K562 (cell line): ENCODE results near the gene RCOR3. TPM values are rescaled to one million over a fixed set of nuclear protein-coding genes. Genes with fewer than 3 reads are reported as not detected.

Source experiments
- ADNP ChIP-seq: fragments of 200-800 bp; sonication (Bioruptor generic); IDR thresholded peaks from 2 replicates; pipeline ENCODE4 v1.6.1; 2016; ENCODE audit warnings: missing genetic modification characterization, missing compliant biosample characterization
- ARNT ChIP-seq, 2 experiments: fragments of 450-650 bp; IDR thresholded peaks; 2 replicates each; pipeline ENCODE4 v1.6.1; 2016; ENCODE audit warnings: mild to moderate bottlenecking in 1 of 2
- DMBX1 ChIP-seq: fragments of 250-450 bp; sonication (Bioruptor Pico); IDR thresholded peaks from 2 replicates; pipeline ENCODE4 v1.8.0; 2022; ENCODE audit warnings: inconsistent platforms, mild to moderate bottlenecking, moderate library complexity, borderline replicate concordance
- FOS ChIP-seq: IDR thresholded peaks from 3 replicates; pipeline ENCODE4 v1.6.1; 2011; ENCODE audit not compliant: insufficient read length; ENCODE audit errors: extremely low read depth
- FOXA1 ChIP-seq: fragments of 450-650 bp; IDR thresholded peaks from 2 replicates; pipeline ENCODE4 v1.6.1; 2016; ENCODE audit warnings: mild to moderate bottlenecking, borderline replicate concordance
- HNRNPK ChIP-seq: fragments of 200-400 bp; formaldehyde crosslinking; IDR thresholded peaks from one replicate; pipeline ENCODE4 v1.6.1; 2018; ENCODE audit warnings: mild to moderate bottlenecking, low read depth, low read length; ENCODE audit not compliant: poor library complexity, severe bottlenecking
- ILK ChIP-seq: fragments of 450-650 bp; IDR thresholded peaks from 2 replicates; pipeline ENCODE4 v1.6.1; 2016; ENCODE audit warnings: missing genetic modification characterization, low read depth, mild to moderate bottlenecking, missing compliant biosample characterization, moderate library complexity, borderline replicate concordance
- NBN ChIP-seq: fragments of 450-650 bp; IDR thresholded peaks from 2 replicates; pipeline ENCODE4 v1.6.1; 2016; ENCODE audit warnings: low read depth, mild to moderate bottlenecking
- NCOA1 ChIP-seq: fragments of 450-650 bp; IDR thresholded peaks from 2 replicates; pipeline ENCODE4 v1.6.1; 2016; ENCODE audit warnings: low read depth
- NCOA6 ChIP-seq: fragments of 450-650 bp; IDR thresholded peaks from 2 replicates; pipeline ENCODE4 v1.6.1; 2017; ENCODE audit warnings: mild to moderate bottlenecking
- NELFE ChIP-seq: IDR thresholded peaks from 2 replicates; pipeline ENCODE4 v1.6.1; 2011; ENCODE audit warnings: mild to moderate bottlenecking; ENCODE audit not compliant: insufficient read depth, insufficient read length
- NR2C1 ChIP-seq, 2 experiments: fragments of 450-650 bp; IDR thresholded peaks; 2 replicates each; pipeline ENCODE4 v1.6.1; 2017; ENCODE audit warnings: mild to moderate bottlenecking in 2 of 2, antibody characterized with exemption in 1 of 2, inconsistent platforms in 1 of 2, missing compliant biosample characterization in 1 of 2, missing genetic modification characterization in 1 of 2
- PHF21A ChIP-seq: fragments of 450-650 bp; IDR thresholded peaks from 2 replicates; pipeline ENCODE4 v1.6.1; 2017; ENCODE audit warnings: low read depth, borderline replicate concordance
- RBM25 ChIP-seq: fragments of 200-400 bp; formaldehyde crosslinking; IDR thresholded peaks from 2 replicates; pipeline ENCODE4 v1.6.1; 2018; ENCODE audit warnings: low read length, low read depth, moderate library complexity; ENCODE audit not compliant: severe bottlenecking
- SMC3 ChIP-seq: conservative IDR thresholded peaks from 2 replicates; pipeline ENCODE4 v1.6.1; 2011; ENCODE audit warnings: low read depth, low read length, improper control_type of control experiment; ENCODE audit not compliant: insufficient read depth
- STAT5B ChIP-seq: fragments of 250-450 bp; sonication (Bioruptor Pico); IDR thresholded peaks from 2 replicates; pipeline ENCODE4 v1.8.0; 2021; ENCODE audit warnings: mild to moderate bottlenecking, inconsistent platforms
- TFAM ChIP-seq: fragments of 250-450 bp; sonication (Bioruptor Pico); conservative IDR thresholded peaks from 2 replicates; pipeline ENCODE4 v1.5.0; 2021; ENCODE audit warnings: mild to moderate bottlenecking, moderate library complexity
- ZNF408 ChIP-seq: fragments of 250-450 bp; sonication (Bioruptor Pico); IDR thresholded peaks from 2 replicates; pipeline ENCODE4 v1.4.0; 2020; ENCODE audit warnings: low read depth, mild to moderate bottlenecking, moderate library complexity
- ZNF644 ChIP-seq: fragments of 200-800 bp; sonication (Bioruptor generic); IDR thresholded peaks from 2 replicates; pipeline ENCODE4 v1.6.1; 2016; ENCODE audit warnings: low read depth, missing genetic modification characterization, missing compliant biosample characterization
- ZSCAN29 ChIP-seq: fragments of 450-650 bp; IDR thresholded peaks from 2 replicates; pipeline ENCODE4 v1.6.1; 2017
- polyA plus RNA-seq, 8 experiments: library from polyadenylated mRNA; depleted of rRNA in 4 of 8; stranded (reverse) in 5 of 8; unstranded in 3 of 8; fragments of >200 nt; fragmentation: Nextera tagmentation in 2 of 8; fragmentation: Illumina TruSeq in 1 of 8; extraction: Ambion mirVana in 2 of 8; extraction: Trizol in 1 of 8; gene quantifications; 2 replicates each; pipeline versions ENCODE4 v1.2.1 to v1.2.3, GENCODE V29; 2011 to 2014; ENCODE audit warnings: inconsistent platforms in 1 of 8, missing spikeins in 1 of 8
- total RNA-seq, 7 experiments: library from RNA; depleted of rRNA in 6 of 7; stranded (reverse); fragments of >200 nt in 6 of 7; fragmentation: Illumina TruSeq in 2 of 7; extraction: Trizol in 2 of 7; gene quantifications; 2 replicates each; pipeline versions ENCODE4 v1.2.1 to v1.2.3, GENCODE V29; 2011 to 2021; ENCODE audit warnings: low replicate concordance in 1 of 7
- TF ChIP-seq, protein P1 (sequence below), 2 experiments: fragments of 200-800 bp in 1 of 2; sonication (Bioruptor generic) in 1 of 2; sonication (generic) in 1 of 2; formaldehyde crosslinking in 1 of 2; IDR thresholded peaks in 1 of 2; conservative IDR thresholded peaks in 1 of 2; 2 replicates each; pipeline versions ENCODE4 v1.5.0 to v1.6.1; 2016 to 2020; ENCODE audit warnings: missing compliant biosample characterization in 1 of 2, missing genetic modification characterization in 1 of 2, missing genetic modification reagents in 1 of 2
- TF ChIP-seq, protein P2 (sequence below), 2 experiments: fragments of 450-650 bp in 1 of 2; sonication (generic) in 1 of 2; formaldehyde crosslinking; conservative IDR thresholded peaks; 2 replicates each; pipeline versions ENCODE4 v1.4.0 to v1.8.1; 2020 to 2022; ENCODE audit warnings: mild to moderate bottlenecking in 1 of 2, missing genetic modification reagents in 1 of 2
- TF ChIP-seq, protein P3 (sequence below): fragments of 450-650 bp; formaldehyde crosslinking; IDR thresholded peaks from 2 replicates; pipeline ENCODE4 v1.4.0; 2022; ENCODE audit warnings: mild to moderate bottlenecking, moderate library complexity
- TF ChIP-seq, protein P4 (sequence below): fragments of 450-650 bp; IDR thresholded peaks from 2 replicates; pipeline ENCODE4 v1.6.1; 2017; ENCODE audit warnings: antibody characterized with exemption

Gene RCOR3
- total and polyA plus RNA-seq, 9 of the 15 experiments (the other 6 are each of a cell fraction or from before 2014, with no cell fraction given) = 9.7 to 42.7 (median 29.5) TPM

DNA sequence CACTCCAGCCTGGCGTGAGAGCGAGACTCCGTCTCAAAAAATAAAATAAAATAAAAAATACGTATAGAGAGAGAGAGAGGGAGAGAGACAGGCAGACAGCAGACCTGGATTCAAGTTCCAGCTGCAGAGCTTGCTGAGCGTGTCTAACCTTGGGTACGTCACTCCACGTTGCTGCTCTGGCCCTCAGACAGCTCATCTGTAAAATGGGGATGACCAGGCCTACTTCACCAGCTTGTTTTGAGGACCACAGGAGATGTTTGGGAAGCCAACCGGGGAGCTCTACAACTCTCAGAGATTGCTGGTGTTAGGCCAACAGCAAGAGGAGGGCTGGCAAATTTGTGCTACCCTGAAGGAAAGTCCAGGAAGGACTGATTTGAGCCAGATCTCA lies 67.0 kb downstream of the RCOR3 start (continued):
- TF ChIP-seq, protein P1, sequence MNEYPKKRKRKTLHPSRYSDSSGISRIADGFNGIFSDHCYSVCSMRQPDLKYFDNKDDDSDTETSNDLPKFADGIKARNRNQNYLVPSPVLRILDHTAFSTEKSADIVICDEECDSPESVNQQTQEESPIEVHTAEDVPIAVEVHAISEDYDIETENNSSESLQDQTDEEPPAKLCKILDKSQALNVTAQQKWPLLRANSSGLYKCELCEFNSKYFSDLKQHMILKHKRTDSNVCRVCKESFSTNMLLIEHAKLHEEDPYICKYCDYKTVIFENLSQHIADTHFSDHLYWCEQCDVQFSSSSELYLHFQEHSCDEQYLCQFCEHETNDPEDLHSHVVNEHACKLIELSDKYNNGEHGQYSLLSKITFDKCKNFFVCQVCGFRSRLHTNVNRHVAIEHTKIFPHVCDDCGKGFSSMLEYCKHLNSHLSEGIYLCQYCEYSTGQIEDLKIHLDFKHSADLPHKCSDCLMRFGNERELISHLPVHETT (CRISPR knock-in tag; conservative IDR thresholded peaks at IDR 0.05 in 1 of 2, IDR thresholded peaks at IDR 0.05 in 1 of 2) = peak in 1 of 2 experiments; percentile 52; a peak in 1 of 4 replicates
- TF ChIP-seq NBN = 0 out of 2 replicates have a peak, but pooled peaks have one; percentile 31
- TF ChIP-seq ILK = no peak
- TF ChIP-seq, protein P2, sequence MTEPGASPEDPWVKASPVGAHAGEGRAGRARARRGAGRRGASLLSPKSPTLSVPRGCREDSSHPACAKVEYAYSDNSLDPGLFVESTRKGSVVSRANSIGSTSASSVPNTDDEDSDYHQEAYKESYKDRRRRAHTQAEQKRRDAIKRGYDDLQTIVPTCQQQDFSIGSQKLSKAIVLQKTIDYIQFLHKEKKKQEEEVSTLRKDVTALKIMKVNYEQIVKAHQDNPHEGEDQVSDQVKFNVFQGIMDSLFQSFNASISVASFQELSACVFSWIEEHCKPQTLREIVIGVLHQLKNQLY (CRISPR knock-in tag; conservative IDR thresholded peaks at IDR 0.05) = no peak
- TF ChIP-seq, protein P3, sequence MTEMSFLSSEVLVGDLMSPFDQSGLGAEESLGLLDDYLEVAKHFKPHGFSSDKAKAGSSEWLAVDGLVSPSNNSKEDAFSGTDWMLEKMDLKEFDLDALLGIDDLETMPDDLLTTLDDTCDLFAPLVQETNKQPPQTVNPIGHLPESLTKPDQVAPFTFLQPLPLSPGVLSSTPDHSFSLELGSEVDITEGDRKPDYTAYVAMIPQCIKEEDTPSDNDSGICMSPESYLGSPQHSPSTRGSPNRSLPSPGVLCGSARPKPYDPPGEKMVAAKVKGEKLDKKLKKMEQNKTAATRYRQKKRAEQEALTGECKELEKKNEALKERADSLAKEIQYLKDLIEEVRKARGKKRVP (CRISPR knock-in tag) = 0 out of 2 replicates have a peak, but pooled peaks have one; percentile 39
- TF ChIP-seq STAT5B (CRISPR knock-in tag) = no peak
- no peak for TF ChIP-seq ZNF408 (CRISPR knock-in tag)
- TF ChIP-seq PHF21A = no peak
- no peak for TF ChIP-seq NCOA6
- peak; percentile 40 for TF ChIP-seq RBM25
- TF ChIP-seq ZSCAN29 = no peak
- no peak for TF ChIP-seq NR2C1 (IDR thresholded peaks at IDR 0.05)
- TF ChIP-seq NR2C1 (tag; IDR thresholded peaks at IDR 0.05) = peak; percentile 34; the same call in 1 of the 2 replicates
- 0 out of 2 replicates have a peak, but pooled peaks have one; percentile 39 for TF ChIP-seq ADNP (tag)
- TF ChIP-seq FOS = no peak
- 0 out of 4 replicates have a peak, but pooled peaks of 1 of the 2 experiments have one; percentile 30 for TF ChIP-seq ARNT (IDR thresholded peaks at IDR 0.05)
- no peak for TF ChIP-seq DMBX1 (CRISPR knock-in tag)
- no peak for TF ChIP-seq HNRNPK
- TF ChIP-seq, protein P4, sequence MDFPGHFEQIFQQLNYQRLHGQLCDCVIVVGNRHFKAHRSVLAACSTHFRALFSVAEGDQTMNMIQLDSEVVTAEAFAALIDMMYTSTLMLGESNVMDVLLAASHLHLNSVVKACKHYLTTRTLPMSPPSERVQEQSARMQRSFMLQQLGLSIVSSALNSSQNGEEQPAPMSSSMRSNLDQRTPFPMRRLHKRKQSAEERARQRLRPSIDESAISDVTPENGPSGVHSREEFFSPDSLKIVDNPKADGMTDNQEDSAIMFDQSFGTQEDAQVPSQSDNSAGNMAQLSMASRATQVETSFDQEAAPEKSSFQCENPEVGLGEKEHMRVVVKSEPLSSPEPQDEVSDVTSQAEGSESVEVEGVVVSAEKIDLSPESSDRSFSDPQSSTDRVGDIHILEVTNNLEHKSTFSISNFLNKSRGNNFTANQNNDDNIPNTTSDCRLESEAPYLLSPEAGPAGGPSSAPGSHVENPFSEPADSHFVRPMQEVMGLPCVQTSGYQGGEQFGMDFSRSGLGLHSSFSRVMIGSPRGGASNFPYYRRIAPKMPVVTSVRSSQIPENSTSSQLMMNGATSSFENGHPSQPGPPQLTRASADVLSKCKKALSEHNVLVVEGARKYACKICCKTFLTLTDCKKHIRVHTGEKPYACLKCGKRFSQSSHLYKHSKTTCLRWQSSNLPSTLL = no peak
- TF ChIP-seq TFAM (CRISPR knock-in tag) = no peak
- peak; percentile 20; the same call in 1 of the 2 replicates for TF ChIP-seq ZNF644
- peak; percentile 7; the same call in 1 of the 2 replicates for TF ChIP-seq NCOA1
- TF ChIP-seq NELFE = no peak
- no peak for TF ChIP-seq FOXA1
- no peak for TF ChIP-seq SMC3
